ENCODE data around the gene TTLL12.

- TF ChIP-seq CTCF (IDR thresholded peaks at IDR 0.05; ENCODE audit: low read depth, low read length), result no peak
- TF ChIP-seq EZH2phosphoT487 (IDR thresholded peaks at IDR 0.05; ENCODE audit: low read depth), result no peak
These were observed 6.3 kb downstream of the TTLL12 start for GRCh38 chr22:43180670-43181069.
